ENCODE results near the gene AP3B1. TPM values are rescaled to one million over a fixed set of nuclear protein-coding genes. Genes with fewer than 3 reads are reported as not detected.

Gene AP3B1
- total RNA-seq, 2 experiments from 2014 or later, result 39.4 to 52.3 TPM

DNA sequence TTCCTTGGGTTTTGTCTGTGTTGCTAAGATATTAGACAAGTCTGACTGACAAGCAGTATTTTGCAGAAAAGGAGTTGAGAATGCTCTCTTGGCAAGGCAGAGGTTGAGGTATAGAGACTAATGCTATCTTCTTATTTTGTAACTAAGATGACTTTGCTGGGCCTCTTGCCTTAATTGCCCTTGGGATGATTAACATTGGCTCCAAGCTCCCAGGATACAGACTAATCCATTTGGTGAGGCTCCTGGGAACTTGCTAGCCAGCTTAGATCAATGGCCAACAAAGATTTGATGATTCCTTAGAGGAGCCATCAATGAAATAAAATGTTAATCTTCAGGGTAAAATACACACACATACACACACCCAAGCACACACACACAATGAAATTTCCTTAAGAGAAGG lies 28.7 kb upstream of the AP3B1 start:
- Mint-ChIP-seq H3K9me3 (no peaks in the 10 kb centered on the region), H3K4me1 (no peaks in the 10 kb centered on the region), H3K4me3 (no peak overlapping the region), H3K27ac (no peak overlapping the region), H3K27me3 (peaks cover 13% of the 10 kb centered on the region), H3K36me3 (ENCODE audit: low read depth) (no peaks in the 10 kb centered on the region)
- DNase-seq, result no peak
- POLR2A ChIA-PET, result no interaction called here
- CTCF ChIA-PET, result no interaction called here

DNA sequence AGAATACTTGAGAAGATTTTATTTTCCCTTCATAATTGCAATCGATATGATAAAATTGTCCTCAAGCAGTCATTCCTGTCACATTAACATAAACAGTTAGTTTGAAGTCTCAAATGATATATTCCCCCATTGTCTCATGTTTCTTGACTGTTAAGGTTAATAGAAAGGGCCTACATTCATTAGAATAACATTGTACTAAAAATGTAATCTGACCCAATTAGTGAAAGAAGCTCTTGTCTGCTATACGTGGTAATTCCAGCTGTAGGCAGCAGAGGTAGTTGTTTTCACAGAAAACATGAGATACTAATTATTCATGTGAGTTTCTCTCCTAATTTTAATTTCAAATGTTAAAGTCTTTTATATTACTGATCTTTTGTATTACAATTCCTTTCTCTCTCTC lies 25.9 kb upstream of the AP3B1 start:
- CTCF ChIA-PET, result no interaction called here
- Mint-ChIP-seq H3K4me1 (no peaks in the 10 kb centered on the region), H3K4me3 (no peak overlapping the region), H3K27ac (no peak overlapping the region), H3K36me3 (ENCODE audit: low read depth) (no peaks in the 10 kb centered on the region), H3K9me3 (no peaks in the 10 kb centered on the region), H3K27me3 (peaks cover 8% of the 10 kb centered on the region)
- DNase-seq, result peak; percentile 18
- POLR2A ChIA-PET, result no interaction called here

DNA sequence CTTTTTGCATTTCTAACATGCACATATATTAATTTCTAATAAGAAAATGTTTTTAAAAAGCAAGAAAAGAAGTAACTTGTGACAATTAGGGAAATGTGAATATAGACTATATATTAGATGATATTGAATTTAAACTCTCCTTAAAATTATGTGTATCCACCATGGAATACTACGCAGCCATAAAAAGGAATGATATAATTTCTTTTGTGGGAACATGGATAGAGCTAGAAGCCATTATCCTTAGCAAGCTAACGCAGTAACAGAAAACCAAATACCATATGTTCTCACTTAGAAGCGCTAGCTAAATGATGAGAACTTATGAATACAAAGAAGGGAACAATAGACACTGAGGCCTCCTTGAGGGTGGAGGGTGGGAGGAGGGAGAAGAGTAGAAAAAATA lies 23.8 kb upstream of the AP3B1 start:
- ChIA-PET POLR2A (no interaction called here), CTCF (no interaction called here)
- Mint-ChIP-seq H3K27me3 (peaks cover 18% of the 10 kb centered on the region), H3K27ac (no peak overlapping the region), H3K4me1 (no peaks in the 10 kb centered on the region), H3K9me3 (no peaks in the 10 kb centered on the region), H3K36me3 (ENCODE audit: low read depth) (no peaks in the 10 kb centered on the region), H3K4me3 (no peak overlapping the region)
- no peak for DNase-seq

DNA sequence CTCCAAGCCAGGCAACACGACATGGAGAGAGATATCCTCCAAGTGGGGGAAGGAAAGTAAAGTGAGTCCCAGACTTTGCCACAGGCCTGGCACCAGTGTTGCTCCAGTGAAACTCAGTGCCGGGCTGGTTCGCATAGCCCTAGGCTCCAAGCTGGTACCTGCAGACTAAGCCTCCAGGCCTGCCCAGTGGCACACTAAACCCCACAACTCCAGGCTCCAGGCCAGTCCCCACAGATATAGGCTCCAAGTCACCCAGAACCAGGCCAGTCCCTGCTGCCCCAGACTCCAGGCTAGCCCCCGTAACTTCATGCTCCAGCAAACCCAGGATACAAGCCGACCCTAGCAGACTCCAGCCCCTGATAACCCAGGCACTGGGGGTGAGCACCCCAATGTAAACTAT lies 23.0 kb upstream of the AP3B1 start:
- no peak overlapping the region for H3K4me3 Mint-ChIP-seq
- H3K27ac Mint-ChIP-seq, result no peak overlapping the region
- CTCF ChIA-PET, result no interaction called here
- H3K9me3 Mint-ChIP-seq, result no peaks in the 10 kb centered on the region
- POLR2A ChIA-PET, result no interaction called here
- H3K27me3 Mint-ChIP-seq, result peaks cover 21% of the 10 kb centered on the region
- DNase-seq, result no peak
- no peaks in the 10 kb centered on the region for H3K4me1 Mint-ChIP-seq
- H3K36me3 Mint-ChIP-seq (ENCODE audit: low read depth), result no peaks in the 10 kb centered on the region

DNA sequence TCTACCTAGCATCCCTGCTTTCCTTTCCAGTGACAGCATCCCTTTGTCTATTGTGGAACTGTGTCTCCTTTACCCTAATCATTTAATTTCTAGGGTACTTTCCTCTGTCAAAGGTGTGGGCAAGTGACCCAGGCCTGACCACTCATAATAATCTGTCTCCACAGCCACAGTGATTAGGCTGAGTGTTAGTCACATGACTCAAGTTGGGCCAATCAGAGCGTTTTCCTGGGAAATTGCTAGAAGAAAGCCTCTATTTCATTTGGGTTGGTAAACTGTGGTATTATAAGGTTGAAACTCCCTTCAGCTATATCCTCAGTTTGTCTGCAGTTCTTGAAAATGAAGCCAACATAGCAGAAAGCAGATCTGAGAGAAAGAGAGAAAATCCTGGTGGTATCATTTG lies 14.2 kb upstream of the AP3B1 start:
- CTCF ChIA-PET, result no interaction called here
- no peak for DNase-seq
- Mint-ChIP-seq H3K27ac (no peak overlapping the region), H3K4me3 (no peak overlapping the region), H3K4me1 (no peaks in the 10 kb centered on the region), H3K9me3 (no peaks in the 10 kb centered on the region), H3K27me3 (peaks cover 22% of the 10 kb centered on the region), H3K36me3 (ENCODE audit: low read depth) (no peaks in the 10 kb centered on the region)
- POLR2A ChIA-PET, result no interaction called here

DNA sequence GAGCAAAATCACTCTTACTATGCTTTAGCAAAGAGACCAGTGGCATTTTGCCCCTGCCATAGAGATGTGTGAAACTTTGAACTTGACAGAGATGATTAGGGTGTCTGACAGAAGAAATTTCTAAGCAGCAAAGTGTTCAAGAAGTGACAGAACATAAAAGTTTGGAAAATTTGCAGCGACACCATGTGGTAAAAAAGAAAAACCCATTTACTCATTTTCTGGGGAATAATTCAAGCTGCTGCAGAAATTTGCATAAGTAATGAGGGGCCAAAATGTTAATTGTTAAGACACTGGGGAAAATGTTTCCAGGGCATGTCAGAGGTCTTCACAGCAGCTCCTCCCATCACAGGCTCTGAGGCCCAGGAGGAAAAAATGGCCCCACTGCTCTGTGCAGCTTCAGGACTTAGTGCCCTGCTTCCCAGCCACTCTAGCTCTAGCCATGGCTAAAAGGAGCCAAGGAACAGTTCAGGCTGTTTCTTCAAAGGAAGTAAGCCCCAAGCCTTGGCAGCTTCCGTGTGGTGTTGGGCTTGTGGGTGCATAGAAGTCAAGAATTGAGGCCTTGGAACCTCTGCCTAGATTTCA lies 6.1 kb upstream of the AP3B1 start:
- no peak overlapping the region for H3K27ac Mint-ChIP-seq
- ChIA-PET POLR2A (no interaction called here), CTCF (interaction anchor here (0.9 to 1.0 kb wide), 2 partner anchors 195 to 309 kb away, joined by 3 read pairs; no protein-coding TSS in a partner anchor)
- no peak for DNase-seq
- peaks cover 21% of the 10 kb centered on the region for H3K27me3 Mint-ChIP-seq
- no peak overlapping the region for H3K4me3 Mint-ChIP-seq
- no peaks in the 10 kb centered on the region for H3K36me3 Mint-ChIP-seq (ENCODE audit: low read depth)
- peaks cover 4% of the 10 kb centered on the region for H3K4me1 Mint-ChIP-seq
- H3K9me3 Mint-ChIP-seq, result no peaks in the 10 kb centered on the region

DNA sequence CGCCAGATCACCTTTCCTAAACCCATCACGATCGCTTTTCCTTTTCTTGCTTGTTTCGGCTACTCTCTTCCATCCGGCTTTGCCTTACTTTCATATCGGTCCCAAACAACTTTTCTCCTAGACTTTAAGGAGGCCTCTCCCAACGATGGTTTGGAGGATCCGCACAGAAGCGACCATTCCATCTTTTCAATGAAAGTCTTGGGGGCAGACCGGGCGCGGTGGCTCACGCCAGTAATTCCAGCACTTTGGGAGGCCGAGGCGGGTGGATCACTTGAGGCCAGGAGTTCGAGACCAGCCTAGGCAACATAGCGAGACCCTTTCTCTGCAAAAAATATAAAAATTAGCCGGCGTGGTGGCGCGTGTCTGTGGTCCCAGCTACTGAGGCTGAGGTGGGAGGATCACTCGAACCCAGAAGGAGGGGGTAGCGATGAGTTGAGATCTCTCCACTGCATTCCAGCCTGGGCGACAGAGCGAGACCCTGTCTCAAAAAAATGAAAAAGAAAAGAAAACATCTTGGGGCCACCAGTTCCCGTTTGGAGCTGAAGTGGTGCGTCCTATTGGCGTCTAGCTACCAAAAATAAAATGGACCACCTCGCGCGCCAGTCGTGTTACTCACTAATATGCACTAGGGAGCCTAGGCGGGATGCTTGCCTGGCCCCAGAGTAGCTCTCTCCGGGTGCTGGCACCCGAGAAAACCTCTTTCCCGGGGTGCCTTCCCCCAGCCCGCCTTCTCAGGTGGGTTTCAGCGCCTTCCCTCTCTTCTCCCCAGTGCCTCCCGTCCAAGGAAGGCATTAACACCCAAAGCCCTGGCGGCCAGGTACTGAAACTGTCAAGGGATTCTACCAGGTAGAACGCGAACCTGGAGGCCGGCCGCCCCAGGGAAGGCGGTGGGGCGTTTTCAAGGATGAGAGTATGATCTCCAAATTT lies 800 bp upstream of the AP3B1 start:
- no peaks in the 10 kb centered on the region for H3K9me3 Mint-ChIP-seq
- POLR2A ChIA-PET, result interaction anchor here (0.7 to 2.2 kb wide), 5 partner anchors 63 to 721 kb away, joined by 3 to 20 read pairs (median 4); partner anchors contain the start of gene SCAMP1
- peaks cover 13% of the 10 kb centered on the region for H3K36me3 Mint-ChIP-seq (ENCODE audit: low read depth)
- CTCF ChIA-PET, result interaction anchor here (0.6 to 2.7 kb wide), 4 partner anchors 9 to 65 kb away, joined by 3 to 17 read pairs (median 4); partner anchors contain the start of gene SCAMP1
- peak overlapping the region; percentile 100 for H3K27ac Mint-ChIP-seq
- DNase-seq, result peak; percentile 50
- peaks cover 8% of the 10 kb centered on the region for H3K27me3 Mint-ChIP-seq
- H3K4me1 Mint-ChIP-seq, result peaks cover 30% of the 10 kb centered on the region
- H3K4me3 Mint-ChIP-seq, result peak overlapping the region; percentile 97

DNA sequence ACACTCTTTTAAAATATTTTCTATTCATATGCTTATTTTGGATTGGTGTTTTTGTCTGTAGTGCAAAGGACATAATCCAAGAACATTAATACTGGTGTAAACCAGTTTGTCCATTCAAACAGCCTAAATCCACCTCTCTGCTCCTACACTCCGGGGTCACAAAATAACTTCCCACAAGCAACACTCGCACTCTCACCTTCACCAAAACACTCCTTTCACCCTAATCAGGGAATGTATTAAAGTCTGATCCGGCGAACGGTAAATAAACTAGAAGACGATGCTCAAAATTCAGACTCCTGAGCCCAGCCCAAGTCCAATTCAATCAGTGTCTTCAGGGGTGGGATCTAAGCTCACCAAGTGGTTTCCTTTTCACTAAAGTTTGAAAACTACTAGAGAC lies 649 bp downstream of the AP3B1 start:
- H3K4me1 Mint-ChIP-seq, result peaks cover 42% of the 10 kb centered on the region
- H3K27ac Mint-ChIP-seq, result peak overlapping the region; percentile 100
- no peaks in the 10 kb centered on the region for H3K9me3 Mint-ChIP-seq
- H3K36me3 Mint-ChIP-seq (ENCODE audit: low read depth), result peaks cover 19% of the 10 kb centered on the region
- DNase-seq, result no peak
- ChIA-PET POLR2A (interaction anchor here (2.2 kb wide), 1 partner anchor 67 kb away, joined by 20 read pairs; the partner anchor contains the start of gene SCAMP1), CTCF (interaction anchor here (0.6 to 2.7 kb wide), 5 partner anchors 10 to 73 kb away, joined by 3 to 17 read pairs (median 4); partner anchors contain the start of gene SCAMP1)
- peaks cover 3% of the 10 kb centered on the region for H3K27me3 Mint-ChIP-seq
- H3K4me3 Mint-ChIP-seq, result peak overlapping the region; percentile 97

DNA sequence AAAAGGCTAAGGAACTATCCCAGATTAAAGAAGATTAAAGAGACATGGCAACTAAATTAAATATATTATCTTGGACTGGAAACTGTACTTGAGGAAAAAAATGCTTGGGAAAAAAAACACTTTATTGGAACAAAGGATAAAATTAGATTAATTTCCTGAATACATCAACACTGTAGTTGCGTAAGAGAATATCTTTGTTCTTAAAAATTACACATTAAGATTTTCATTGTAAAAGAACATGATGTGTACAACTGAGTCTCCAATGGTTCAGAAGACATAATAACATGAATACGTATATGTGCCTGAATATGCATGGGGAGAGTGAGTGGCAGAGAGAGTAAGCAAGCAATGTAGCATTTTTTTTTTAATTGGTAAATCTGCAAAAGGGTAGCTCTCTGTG lies 2.8 kb downstream of the AP3B1 start:
- DNase-seq, result no peak
- peaks cover 22% of the 10 kb centered on the region for H3K36me3 Mint-ChIP-seq (ENCODE audit: low read depth)
- H3K9me3 Mint-ChIP-seq, result no peaks in the 10 kb centered on the region
- H3K27ac Mint-ChIP-seq, result no peak overlapping the region
- H3K27me3 Mint-ChIP-seq, result peaks cover 3% of the 10 kb centered on the region
- CTCF ChIA-PET, result interaction anchor here (1.2 to 1.8 kb wide), 2 partner anchors 16 to 69 kb away, joined by 4 to 6 read pairs; partner anchors contain the start of gene SCAMP1
- POLR2A ChIA-PET, result no interaction called here
- no peak overlapping the region for H3K4me3 Mint-ChIP-seq
- H3K4me1 Mint-ChIP-seq, result peaks cover 42% of the 10 kb centered on the region

DNA sequence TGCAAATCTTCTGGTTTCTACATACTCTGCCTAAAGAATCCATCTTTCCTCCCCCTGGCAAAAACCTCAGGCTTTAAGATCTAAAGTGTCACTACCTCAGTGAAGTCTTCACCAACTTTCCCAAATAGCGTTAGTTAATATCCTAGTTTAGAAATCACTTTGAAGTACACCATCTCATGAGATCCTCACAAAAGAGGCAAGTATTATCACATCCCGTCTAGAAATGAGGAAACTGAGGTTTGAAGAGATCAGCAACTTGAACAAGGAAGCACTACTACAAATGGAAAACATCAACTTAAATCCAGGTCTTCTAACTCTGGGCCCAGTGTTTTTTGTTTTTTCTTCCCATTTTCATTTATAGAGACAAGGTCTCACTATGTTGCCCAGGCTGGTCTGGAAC lies 4.6 kb downstream of the AP3B1 start:
- no peak for DNase-seq
- Mint-ChIP-seq H3K4me1 (peaks cover 45% of the 10 kb centered on the region), H3K36me3 (ENCODE audit: low read depth) (peaks cover 33% of the 10 kb centered on the region), H3K27me3 (no peaks in the 10 kb centered on the region), H3K27ac (no peak overlapping the region), H3K9me3 (no peaks in the 10 kb centered on the region), H3K4me3 (no peak overlapping the region)
- ChIA-PET CTCF (interaction anchor here (1.0 kb wide), 1 partner anchor 68 kb away, joined by 3 read pairs; no protein-coding TSS in a partner anchor), POLR2A (interaction anchor here (0.7 kb wide), 1 partner anchor 319 kb away, joined by 3 read pairs; no protein-coding TSS in a partner anchor)

DNA sequence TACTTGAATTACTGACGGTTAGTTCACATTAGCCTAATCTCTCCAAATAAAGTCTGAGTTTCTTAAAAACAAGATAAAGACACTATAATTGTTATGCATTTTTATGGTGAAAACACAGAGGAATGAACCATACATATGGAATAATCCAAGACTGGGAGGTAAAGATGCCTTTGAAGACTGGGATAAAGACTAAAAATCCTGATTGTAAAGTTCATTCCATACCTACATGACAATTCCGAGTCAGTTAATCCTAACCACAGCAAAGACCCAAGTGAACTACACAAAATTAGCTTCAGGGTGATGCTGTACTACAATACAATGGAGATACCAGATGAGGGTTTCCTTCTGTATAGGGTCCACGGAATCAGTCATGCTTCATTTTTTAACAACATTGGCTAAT lies 6.3 kb downstream of the AP3B1 start:
- H3K27ac Mint-ChIP-seq, result no peak overlapping the region
- no peak overlapping the region for H3K4me3 Mint-ChIP-seq
- ChIA-PET POLR2A (no interaction called here), CTCF (interaction anchor here (0.7 kb wide), 1 partner anchor 455 kb away, joined by 3 read pairs; no protein-coding TSS in a partner anchor)
- no peaks in the 10 kb centered on the region for H3K27me3 Mint-ChIP-seq
- DNase-seq, result no peak
- peaks cover 28% of the 10 kb centered on the region for H3K36me3 Mint-ChIP-seq (ENCODE audit: low read depth)
- no peaks in the 10 kb centered on the region for H3K9me3 Mint-ChIP-seq
- peaks cover 43% of the 10 kb centered on the region for H3K4me1 Mint-ChIP-seq

DNA sequence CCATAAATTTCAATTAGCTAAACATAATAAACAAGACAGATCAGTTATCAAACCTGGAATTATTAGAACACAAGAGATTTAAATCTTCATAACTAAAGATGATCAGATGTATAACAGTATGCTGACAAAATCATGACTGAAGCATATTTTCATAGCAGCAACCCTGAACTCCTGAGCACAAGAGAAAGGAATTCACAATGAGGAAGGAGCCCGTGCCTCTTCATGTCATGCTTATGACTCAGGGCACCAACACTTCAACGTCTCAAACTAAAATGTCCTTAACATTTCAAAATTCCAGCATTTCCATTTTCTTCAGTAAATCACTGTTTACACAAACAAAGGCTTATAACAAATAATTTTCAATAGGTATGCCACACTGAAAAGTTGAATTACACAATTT lies 6.7 kb downstream of the AP3B1 start:
- POLR2A ChIA-PET, result no interaction called here
- no peak overlapping the region for H3K4me3 Mint-ChIP-seq
- H3K4me1 Mint-ChIP-seq, result peaks cover 40% of the 10 kb centered on the region
- no peak for DNase-seq
- CTCF ChIA-PET, result interaction anchor here (0.7 kb wide), 1 partner anchor 455 kb away, joined by 3 read pairs; no protein-coding TSS in a partner anchor
- no peak overlapping the region for H3K27ac Mint-ChIP-seq
- H3K36me3 Mint-ChIP-seq (ENCODE audit: low read depth), result peaks cover 28% of the 10 kb centered on the region
- no peaks in the 10 kb centered on the region for H3K27me3 Mint-ChIP-seq
- H3K9me3 Mint-ChIP-seq, result no peaks in the 10 kb centered on the region

DNA sequence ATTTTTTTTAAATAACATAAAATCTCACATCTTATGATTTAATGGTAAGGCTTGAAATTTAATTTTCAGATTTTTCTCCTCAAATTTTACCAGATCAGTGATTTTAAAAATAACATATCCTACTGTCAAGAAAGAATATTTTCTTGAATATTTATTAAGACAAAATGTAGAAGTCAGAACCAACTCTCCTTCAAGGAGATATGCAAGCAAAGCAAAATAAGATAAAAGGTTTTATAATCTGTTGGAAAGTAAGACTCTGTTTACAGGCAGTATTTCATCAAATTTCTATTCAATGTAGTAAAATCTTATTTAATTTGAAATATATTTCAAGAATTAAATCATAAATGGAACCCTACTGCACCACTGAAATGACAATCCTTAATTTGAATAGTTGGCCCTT lies 7.3 kb downstream of the AP3B1 start:
- ChIA-PET POLR2A (no interaction called here), CTCF (no interaction called here)
- peaks cover 35% of the 10 kb centered on the region for H3K4me1 Mint-ChIP-seq
- H3K27me3 Mint-ChIP-seq, result no peaks in the 10 kb centered on the region
- H3K36me3 Mint-ChIP-seq (ENCODE audit: low read depth), result peaks cover 24% of the 10 kb centered on the region
- H3K27ac Mint-ChIP-seq, result no peak overlapping the region
- DNase-seq, result no peak
- H3K9me3 Mint-ChIP-seq, result no peaks in the 10 kb centered on the region
- H3K4me3 Mint-ChIP-seq, result no peak overlapping the region
